Loucy (cell line): ENCODE data around the gene PGAP6.

Experiments
- H2AFZ ChIP-seq: fragments of 200-600 bp; sonication (generic); 2 replicates; pipeline ENCODE4 v1.6.0; 2016; ENCODE audit warnings: antibody characterized with exemption, mild to moderate bottlenecking, low read length, moderate library complexity
- H3F3A ChIP-seq: fragments of 200-600 bp; 2 replicates; pipeline ENCODE4 v1.6.0; 2016; ENCODE audit warnings: antibody characterized with exemption, low read depth, mild to moderate bottlenecking
- H3K27me3 ChIP-seq: fragments of 200-600 bp; sonication (generic); 2 replicates; pipeline ENCODE4 v1.6.1; 2014; ENCODE audit warnings: low read length, mild to moderate bottlenecking; ENCODE audit not compliant: insufficient read depth, poor library complexity, severe bottlenecking
- H3K36me3 ChIP-seq: fragments of 200-600 bp; sonication (generic); 2 replicates; pipeline ENCODE4 v1.6.1; 2016; ENCODE audit warnings: low read length; ENCODE audit not compliant: insufficient read depth
- H3K4me1 ChIP-seq: fragments of 200-600 bp; sonication (generic); 2 replicates; pipeline ENCODE4 v1.5.1; 2014; ENCODE audit warnings: low read length, mild to moderate bottlenecking; ENCODE audit not compliant: insufficient read depth, poor library complexity, severe bottlenecking
- H3K4me2 ChIP-seq: fragments of 200-600 bp; sonication (generic); 2 replicates; pipeline ENCODE4 v1.6.0; 2014; ENCODE audit warnings: antibody characterized with exemption, low read length, low read depth, mild to moderate bottlenecking; ENCODE audit not compliant: poor library complexity, severe bottlenecking
- H3K4me3 ChIP-seq: fragments of 200-600 bp; sonication (generic); 2 replicates; pipeline ENCODE4 v1.5.1; 2014; ENCODE audit warnings: low read length, mild to moderate bottlenecking, mixed read lengths; ENCODE audit not compliant: poor library complexity, severe bottlenecking
- H3K79me2 ChIP-seq: fragments of 200-600 bp; sonication (generic); 2 replicates; pipeline ENCODE4 v1.6.1; 2014; ENCODE audit warnings: low read length; ENCODE audit not compliant: insufficient read depth
- H3K9ac ChIP-seq: fragments of 200-600 bp; sonication (generic); 2 replicates; pipeline ENCODE4 v1.6.0; 2014; ENCODE audit warnings: mild to moderate bottlenecking, low read depth, low read length, moderate library complexity; ENCODE audit not compliant: poor library complexity, severe bottlenecking
- H3K9me2 ChIP-seq: fragments of 200-600 bp; sonication (generic); replicated peaks from 2 replicates; pipeline ENCODE4 v1.6.1; 2016; ENCODE audit warnings: low read depth, low read length, mixed read lengths
- H3K9me3 ChIP-seq: fragments of 200-600 bp; sonication (generic); 2 replicates; pipeline ENCODE4 v1.6.1; 2014; ENCODE audit warnings: mild to moderate bottlenecking, antibody characterized with exemption, low read length, low read depth; ENCODE audit not compliant: insufficient read depth
- H4K20me1 ChIP-seq: fragments of 200-600 bp; sonication (generic); 2 replicates; pipeline ENCODE4 v1.6.0; 2014; ENCODE audit warnings: antibody characterized with exemption, low read length, mild to moderate bottlenecking; ENCODE audit not compliant: insufficient read depth, poor library complexity, severe bottlenecking
- EZH2phosphoT487 ChIP-seq: fragments of 200-600 bp; IDR thresholded peaks from 2 replicates; pipeline ENCODE4 v1.6.1; 2018; ENCODE audit warnings: antibody characterized with exemption, mild to moderate bottlenecking, moderate library complexity, borderline replicate concordance
- TF ChIP-seq, protein P1 (sequence below): fragments of 200-600 bp; sonication (generic); conservative IDR thresholded peaks from 2 replicates; pipeline ENCODE4 v1.5.1; 2014; ENCODE audit warnings: mild to moderate bottlenecking, antibody characterized with exemption, low read length

PGAP6 gene

DNA sequence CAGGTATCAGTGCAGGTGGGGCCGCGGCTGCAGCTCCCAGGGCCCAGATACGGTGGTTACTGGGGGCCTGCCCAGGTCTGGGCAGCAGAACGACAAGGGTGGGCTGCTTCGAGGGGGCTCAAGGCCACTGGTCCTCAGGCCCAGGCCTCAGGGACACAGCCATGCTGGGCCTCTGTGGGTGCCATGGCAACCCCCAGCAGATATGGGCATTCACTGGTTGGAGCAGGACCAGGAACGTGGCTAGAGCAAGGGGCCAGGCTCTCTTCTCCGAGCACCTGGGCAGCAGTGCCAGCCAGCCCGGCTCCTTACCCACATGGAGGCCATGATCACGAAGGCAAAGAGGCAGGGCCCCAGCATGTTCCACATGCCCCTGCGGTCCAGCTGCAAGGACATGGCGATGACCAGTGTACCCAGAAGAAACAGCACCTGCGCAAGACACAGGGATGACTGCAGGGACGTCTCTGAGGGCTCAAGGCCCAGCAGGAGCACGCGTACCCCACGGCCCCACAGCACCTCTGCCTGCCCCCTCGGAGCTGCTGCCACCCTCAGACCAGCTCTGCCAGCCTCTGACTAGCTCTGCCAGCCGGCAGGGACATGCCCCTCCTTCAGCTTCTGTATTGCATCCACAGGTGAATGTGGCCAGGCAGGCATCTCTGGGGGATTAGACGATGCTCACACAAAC, 9.3 kb downstream of the PGAP6 start:
- TF ChIP-seq, protein P1, sequence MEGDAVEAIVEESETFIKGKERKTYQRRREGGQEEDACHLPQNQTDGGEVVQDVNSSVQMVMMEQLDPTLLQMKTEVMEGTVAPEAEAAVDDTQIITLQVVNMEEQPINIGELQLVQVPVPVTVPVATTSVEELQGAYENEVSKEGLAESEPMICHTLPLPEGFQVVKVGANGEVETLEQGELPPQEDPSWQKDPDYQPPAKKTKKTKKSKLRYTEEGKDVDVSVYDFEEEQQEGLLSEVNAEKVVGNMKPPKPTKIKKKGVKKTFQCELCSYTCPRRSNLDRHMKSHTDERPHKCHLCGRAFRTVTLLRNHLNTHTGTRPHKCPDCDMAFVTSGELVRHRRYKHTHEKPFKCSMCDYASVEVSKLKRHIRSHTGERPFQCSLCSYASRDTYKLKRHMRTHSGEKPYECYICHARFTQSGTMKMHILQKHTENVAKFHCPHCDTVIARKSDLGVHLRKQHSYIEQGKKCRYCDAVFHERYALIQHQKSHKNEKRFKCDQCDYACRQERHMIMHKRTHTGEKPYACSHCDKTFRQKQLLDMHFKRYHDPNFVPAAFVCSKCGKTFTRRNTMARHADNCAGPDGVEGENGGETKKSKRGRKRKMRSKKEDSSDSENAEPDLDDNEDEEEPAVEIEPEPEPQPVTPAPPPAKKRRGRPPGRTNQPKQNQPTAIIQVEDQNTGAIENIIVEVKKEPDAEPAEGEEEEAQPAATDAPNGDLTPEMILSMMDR: no peak
- TF ChIP-seq EZH2phosphoT487: no peak
- H4K20me1 ChIP-seq: no peaks in the 10 kb centered on the region
- no peaks in the 10 kb centered on the region for H3K36me3 ChIP-seq
- no peak overlapping the region for H3K9ac ChIP-seq
- H3K4me1 ChIP-seq: no peaks in the 10 kb centered on the region
- H3F3A ChIP-seq: no peaks in the 10 kb centered on the region
- no peak overlapping the region for H3K4me3 ChIP-seq
- H3K4me2 ChIP-seq: no peak overlapping the region
- H2AFZ ChIP-seq: no peak overlapping the region
- peaks cover 6% of the 10 kb centered on the region; the same call in 1 of the 2 replicates for H3K79me2 ChIP-seq
- no peaks in the 10 kb centered on the region for H3K27me3 ChIP-seq
- no peaks in the 10 kb centered on the region for H3K9me2 ChIP-seq
- no peaks in the 10 kb centered on the region for H3K9me3 ChIP-seq

DNA sequence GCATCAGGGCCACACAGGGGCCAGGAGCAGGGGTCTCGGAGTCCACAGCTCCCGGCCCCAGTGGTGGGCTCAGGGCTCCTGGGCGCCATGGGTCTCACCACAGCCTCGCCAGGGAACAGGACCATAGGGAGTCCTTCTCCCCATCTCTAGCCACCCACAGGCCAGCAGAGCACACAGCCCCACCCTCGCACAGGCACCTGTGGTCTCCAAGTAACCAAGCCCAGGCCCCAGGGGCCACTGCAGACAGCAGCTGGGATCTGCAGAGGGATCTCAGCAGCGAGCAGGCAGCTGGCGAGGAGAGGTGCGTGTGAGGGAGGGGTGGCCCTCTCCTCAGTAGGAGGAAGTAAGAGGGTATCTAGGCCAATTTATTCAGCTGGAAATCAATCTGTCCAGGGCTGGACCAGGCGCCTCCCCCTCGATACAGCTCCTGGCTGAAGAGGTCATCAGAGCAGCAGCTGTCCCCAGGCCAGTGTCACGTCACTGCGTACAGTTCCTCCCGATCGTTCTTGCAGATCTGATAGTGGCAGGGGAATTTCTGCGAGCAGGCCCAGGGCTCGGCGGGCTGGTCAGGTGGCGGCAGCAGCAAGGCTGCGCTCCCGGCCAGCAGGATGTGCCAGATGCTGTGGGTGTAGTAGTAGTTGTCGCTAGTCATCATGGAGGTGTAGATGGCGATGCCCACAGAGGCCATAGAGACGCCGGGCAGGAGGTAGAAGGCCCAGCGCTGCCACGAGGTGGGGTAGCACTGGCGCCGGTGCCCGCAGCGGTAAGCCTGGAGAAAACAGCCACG, 10.1 kb downstream of the PGAP6 start:
- Histone ChIP-seq H4K20me1 (no peaks in the 10 kb centered on the region), H3K79me2 (peaks cover 6% of the 10 kb centered on the region; the same call in 1 of the 2 replicates), H3K27me3 (no peaks in the 10 kb centered on the region), H3K36me3 (no peaks in the 10 kb centered on the region; the same call in 1 of the 2 replicates), H3K4me2 (peak overlapping the region; percentile 86), H3K4me3 (no peak overlapping the region), H3K9ac (peak overlapping the region; percentile 81), H3F3A (no peaks in the 10 kb centered on the region), H2AFZ (no peak overlapping the region), H3K4me1 (no peaks in the 10 kb centered on the region), H3K9me2 (no peaks in the 10 kb centered on the region), H3K9me3 (no peaks in the 10 kb centered on the region)
- TF ChIP-seq EZH2phosphoT487: no peak
- TF ChIP-seq, protein P1: no peak

DNA sequence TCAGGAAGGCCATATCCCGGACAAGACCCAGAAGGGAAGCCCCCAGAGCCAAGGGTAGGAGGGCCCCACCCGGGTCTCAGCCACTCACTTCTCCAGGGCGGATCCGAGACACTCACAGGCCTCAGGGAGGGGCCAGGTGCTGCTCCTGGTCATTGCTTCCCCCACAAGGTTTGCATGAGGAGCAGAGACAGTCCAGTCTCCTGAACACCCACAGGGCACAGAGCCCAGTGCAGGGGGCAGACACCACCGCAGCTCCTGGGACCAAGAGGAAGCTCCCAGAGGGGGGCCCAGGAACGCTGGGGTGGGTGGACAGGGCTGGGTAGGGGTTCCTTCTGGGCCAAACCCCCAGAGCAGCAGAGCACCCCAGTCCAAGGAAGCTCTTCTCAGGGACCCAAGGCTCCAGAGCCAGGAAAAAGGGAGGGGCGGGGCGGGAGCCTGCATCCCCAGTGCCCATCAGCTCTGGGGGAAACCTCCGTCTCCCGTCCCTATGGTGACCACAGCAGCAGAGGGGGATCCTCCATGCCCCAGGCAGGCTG, 10.7 kb downstream of the PGAP6 start:
- TF ChIP-seq, protein P1: no peak
- TF ChIP-seq EZH2phosphoT487: no peak
- no peak overlapping the region; the same call in 1 of the 2 replicates for H2AFZ ChIP-seq
- H3K36me3 ChIP-seq: no peaks in the 10 kb centered on the region; the same call in 1 of the 2 replicates
- H3K79me2 ChIP-seq: peaks cover 6% of the 10 kb centered on the region; the same call in 1 of the 2 replicates
- no peaks in the 10 kb centered on the region for H3K4me1 ChIP-seq
- no peaks in the 10 kb centered on the region for H4K20me1 ChIP-seq
- H3K9ac ChIP-seq: peak overlapping the region; percentile 81
- H3K4me3 ChIP-seq: peak overlapping the region; percentile 69
- H3K9me3 ChIP-seq: no peaks in the 10 kb centered on the region
- H3K9me2 ChIP-seq: no peaks in the 10 kb centered on the region
- no peaks in the 10 kb centered on the region for H3K27me3 ChIP-seq
- H3K4me2 ChIP-seq: peak overlapping the region; percentile 86
- H3F3A ChIP-seq: no peaks in the 10 kb centered on the region
